DOHH2 (cell line): Measurements from ENCODE around the gene CD58.
"Not testable (repeated sequence)": the region's sequence is repeated elsewhere in the genome, so short reads cannot be mapped to it uniquely, and the experiment has no call there.

Experiments used
- CTCF ChIP-seq: fragments of 200-600 bp; sonication (generic); IDR thresholded peaks from one replicate; pipeline ENCODE4 v1.5.1; 2014; ENCODE audit warnings: antibody characterized with exemption, mild to moderate bottlenecking, low read depth, low read length; ENCODE audit not compliant: poor library complexity, severe bottlenecking
- EZH2phosphoT487 ChIP-seq: fragments of 200-600 bp; sonication (generic); IDR thresholded peaks from 2 replicates; pipeline ENCODE4 v1.6.1; 2017; ENCODE audit warnings: borderline replicate concordance, mild to moderate bottlenecking, antibody characterized with exemption, low read length, moderate library complexity, mixed read lengths

DNA sequence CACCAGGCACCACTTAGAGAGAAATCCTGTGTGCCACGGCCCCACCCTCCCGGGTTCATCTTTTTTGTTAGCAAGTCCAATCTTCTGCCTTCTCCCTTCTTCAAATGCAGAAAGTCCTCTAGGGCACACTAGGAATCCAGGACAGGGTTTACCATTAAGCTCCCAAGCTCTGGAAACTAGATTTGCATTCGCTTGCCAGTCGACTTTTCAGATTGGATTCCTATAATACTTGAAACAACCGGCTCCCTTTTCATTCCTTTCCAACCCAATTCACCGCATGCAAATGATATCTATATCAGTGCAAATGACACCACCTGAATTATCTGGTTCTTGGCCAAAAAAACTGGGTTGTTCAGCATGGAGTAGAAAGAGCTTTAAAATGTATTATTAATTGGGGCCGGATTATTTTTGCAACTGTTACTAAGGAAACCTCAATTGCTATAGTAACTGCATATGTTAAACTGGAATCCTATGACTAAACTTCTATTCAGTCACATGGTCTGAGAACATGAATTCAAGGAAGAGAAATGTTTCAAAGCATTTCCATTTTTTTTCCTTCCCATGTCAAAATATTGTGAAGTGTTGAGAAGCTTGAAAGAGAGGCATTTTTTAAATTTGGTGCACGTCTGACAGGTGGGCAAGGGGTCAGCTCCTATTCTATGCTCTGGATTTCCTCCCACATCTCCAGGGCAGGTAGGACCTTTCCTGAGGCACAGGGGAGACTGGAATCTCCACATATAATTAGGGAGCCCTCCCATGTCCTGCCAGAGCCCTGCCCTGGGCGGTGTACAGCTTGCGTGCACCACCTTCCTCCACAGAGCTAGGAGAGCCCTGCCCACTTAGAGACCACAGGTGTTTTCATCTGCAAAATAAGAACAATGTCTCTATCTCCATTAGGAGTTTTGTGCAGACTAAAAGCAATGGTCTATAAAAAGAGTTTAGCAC, 20.5 kb upstream of the CD58 start:
- not testable (repeated sequence) for TF ChIP-seq CTCF, EZH2phosphoT487
